Suppressor macrophage treated with lipopolysaccharide for 4 hours (primary cell): ENCODE measurements around the gene PLEKHM1.
"Not testable (repeated sequence)": the region's sequence is repeated elsewhere in the genome, so short reads cannot be mapped to it uniquely, and the experiment has no call there.

Source experiments
- DNase-seq: peaks from one replicate; pipeline ENCODE4 v3.0.0-alpha.2; 2020

Gene PLEKHM1

GRCh38 chr17:45460422-45460821, 30.1 kb downstream of the PLEKHM1 start:
- not testable (repeated sequence) for DNase-seq

GRCh38 chr17:45454341-45454740, 36.2 kb downstream of the PLEKHM1 start:
- not testable (repeated sequence) for DNase-seq

GRCh38 chr17:45453731-45454130, 36.8 kb downstream of the PLEKHM1 start:
- DNase-seq: not testable (repeated sequence)

- DNase-seq: not testable (repeated sequence)
These were observed 37.3 kb downstream of the PLEKHM1 start for GRCh38 chr17:45453225-45453534.

- DNase-seq: not testable (repeated sequence)
These were observed 37.9 kb downstream of the PLEKHM1 start for GRCh38 chr17:45452329-45453224.

DNA sequence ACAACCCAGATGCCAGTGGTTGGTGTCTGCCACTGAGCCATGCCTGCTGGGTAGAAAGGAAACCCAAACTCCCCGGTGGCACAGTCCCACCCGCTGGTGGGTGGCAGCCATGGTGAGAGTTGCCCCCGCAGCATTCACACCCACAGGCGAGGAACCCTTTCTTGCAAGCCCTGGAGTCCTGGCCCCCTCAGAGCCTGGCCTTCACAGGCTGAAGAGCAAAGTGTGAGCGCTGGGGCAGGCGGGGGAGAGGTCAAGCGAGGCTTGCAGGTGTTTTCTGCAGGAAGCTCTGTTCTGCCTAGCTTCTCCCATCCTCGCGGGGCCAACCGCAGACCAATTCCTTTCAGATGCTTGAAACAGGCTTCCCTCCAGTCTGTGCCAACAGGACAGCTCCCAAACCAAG, 38.9 kb downstream of the PLEKHM1 start:
- not testable (repeated sequence) for DNase-seq

DNA sequence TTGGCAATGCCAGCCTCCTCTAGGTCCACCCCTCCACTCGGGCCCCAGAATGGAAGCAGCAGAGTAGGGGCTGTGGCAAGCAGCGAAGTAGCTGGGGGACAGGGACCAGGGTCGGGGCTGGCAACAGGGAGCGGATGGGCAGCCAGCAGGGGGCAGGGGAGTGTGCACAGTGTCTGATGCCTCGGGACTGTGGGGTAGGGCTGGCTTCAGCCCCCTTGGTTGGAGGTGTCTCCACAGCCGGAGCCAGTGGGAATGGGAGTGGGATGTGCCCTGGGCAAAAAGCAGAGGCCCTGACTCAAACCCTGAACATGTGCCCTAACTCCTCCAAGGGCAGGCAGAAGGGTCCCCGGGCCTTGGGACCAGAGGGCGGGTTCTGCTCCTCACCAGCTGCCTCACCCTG, 39.4 kb downstream of the PLEKHM1 start:
- no peak for DNase-seq

- DNase-seq: not testable (repeated sequence)
These were observed 40.7 kb downstream of the PLEKHM1 start for GRCh38 chr17:45449708-45450329.

DNA sequence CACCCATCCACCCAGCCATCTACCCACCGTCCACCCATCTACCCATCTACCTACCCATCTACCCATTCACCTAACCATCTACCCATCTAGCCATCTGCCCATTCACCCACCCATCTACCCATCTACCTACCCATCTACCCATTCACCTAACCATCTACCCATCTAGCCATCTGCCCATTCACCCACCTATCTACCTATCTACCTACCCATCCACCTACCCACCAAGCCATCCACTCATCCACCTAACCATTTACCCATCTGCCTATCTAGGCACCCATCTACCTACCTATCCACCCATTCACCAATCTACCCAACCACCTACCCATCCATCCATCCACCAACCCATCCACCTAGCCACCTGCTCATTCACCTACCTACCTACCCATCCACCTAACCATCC, 41.3 kb downstream of the PLEKHM1 start:
- not testable (repeated sequence) for DNase-seq

DNA sequence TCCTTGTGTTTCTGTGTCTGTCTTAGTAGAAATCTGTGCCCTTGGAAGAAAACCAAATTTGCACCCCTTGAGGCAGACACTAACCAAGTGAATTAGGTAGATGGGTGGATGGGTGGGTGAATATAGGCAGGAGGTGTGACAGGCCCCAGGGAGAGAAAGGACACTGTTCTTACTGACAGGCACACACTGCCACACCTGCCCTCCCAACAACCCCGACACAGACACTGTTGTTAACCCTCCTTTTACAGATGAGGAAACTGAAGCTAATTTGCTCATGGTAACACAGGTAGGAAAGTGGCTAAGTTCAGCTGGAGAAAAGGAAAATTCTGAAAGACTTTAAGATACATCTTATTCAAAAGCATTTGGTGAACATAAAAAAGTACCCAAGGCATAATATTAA, 42.0 kb downstream of the PLEKHM1 start:
- DNase-seq: not testable (repeated sequence)

DNA sequence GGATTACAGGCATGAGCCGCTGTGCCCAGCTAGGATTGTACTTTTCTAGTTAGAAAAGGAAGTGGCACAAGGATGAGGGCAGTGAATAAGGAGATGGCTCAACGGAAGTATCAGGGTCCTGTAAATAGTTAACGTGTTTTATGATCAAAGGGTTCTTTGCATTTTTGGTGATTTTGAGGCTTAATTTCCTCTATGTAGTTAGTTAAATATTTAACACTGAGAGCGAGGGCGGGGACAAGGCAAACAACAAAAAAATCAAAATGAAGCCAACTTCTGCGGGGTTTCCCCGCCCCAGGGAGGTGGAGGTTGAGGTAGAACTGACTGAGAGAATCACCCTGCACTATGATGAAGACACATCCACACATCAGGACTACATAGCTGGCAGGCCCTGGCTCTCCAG, 42.5 kb downstream of the PLEKHM1 start:
- DNase-seq: not testable (repeated sequence)

- not testable (repeated sequence) for DNase-seq
These were observed 42.9 kb downstream of the PLEKHM1 start for GRCh38 chr17:45447650-45448049.

- DNase-seq: not testable (repeated sequence)
These were observed 43.5 kb downstream of the PLEKHM1 start for GRCh38 chr17:45446872-45447625.

DNA sequence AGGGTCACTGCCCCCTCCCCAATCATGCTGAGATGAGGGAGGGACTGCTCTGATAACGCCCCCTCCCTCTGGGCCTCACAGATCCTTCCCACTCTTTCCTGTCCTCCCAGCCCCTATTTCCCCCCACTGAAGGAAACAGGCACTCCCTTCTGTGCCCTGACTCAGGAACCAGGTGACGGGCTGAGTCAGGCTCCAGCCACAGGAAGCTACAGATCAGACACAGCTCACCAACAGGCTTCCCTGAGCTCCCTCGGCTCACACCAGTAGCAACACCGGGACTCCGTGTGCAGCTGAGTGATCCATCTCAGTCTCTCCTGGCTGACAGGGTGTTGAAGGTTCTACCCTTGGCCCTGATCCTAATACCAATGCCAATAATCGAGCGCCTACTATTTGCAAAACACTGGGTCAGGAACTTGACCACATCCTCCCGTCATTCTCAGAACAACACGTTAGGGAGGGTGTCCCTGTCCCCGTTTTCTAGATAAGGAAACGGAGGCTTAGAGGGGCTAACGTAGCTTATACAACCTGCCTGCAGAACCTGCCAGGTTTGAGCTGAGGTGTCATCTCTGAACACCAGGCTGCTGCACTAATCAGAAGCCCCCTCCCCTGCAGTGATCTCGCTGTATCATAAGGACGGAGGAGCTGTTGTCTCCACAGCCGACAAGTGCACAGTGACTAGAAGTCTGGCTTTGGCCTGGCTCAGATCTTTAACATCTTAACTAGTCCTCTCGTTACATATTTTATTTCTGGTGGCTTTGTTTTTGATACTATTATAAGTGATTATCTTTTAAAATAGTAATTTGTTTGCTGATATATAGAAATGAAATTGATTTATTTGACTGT, 44.4 kb downstream of the PLEKHM1 start:
- DNase-seq: peak; percentile 40

GRCh38 chr17:45444856-45445820, 45.4 kb downstream of the PLEKHM1 start:
- not testable (repeated sequence) for DNase-seq

DNA sequence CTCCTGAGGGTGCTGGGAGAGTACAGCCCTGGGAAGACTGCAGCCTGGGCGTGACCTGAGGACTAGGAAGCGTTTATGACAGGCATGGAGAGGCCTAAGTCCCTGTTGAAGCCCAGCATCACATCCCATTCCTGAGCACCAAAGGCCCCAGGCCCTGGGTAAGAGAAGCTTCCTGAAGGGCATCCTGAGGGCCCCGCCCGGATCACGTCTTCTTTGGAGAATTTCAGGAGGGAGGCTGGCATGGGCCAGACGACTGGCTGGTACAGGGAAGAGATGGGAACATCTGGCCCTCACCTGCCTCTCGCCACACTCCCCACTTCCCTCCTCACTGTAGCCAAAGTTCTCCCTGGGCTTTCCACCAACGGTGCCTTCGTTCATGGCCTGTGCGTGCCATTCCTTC, 46.2 kb downstream of the PLEKHM1 start:
- DNase-seq: not testable (repeated sequence)

- not testable (repeated sequence) for DNase-seq
These were observed 46.9 kb downstream of the PLEKHM1 start for GRCh38 chr17:45443371-45444260.

DNA sequence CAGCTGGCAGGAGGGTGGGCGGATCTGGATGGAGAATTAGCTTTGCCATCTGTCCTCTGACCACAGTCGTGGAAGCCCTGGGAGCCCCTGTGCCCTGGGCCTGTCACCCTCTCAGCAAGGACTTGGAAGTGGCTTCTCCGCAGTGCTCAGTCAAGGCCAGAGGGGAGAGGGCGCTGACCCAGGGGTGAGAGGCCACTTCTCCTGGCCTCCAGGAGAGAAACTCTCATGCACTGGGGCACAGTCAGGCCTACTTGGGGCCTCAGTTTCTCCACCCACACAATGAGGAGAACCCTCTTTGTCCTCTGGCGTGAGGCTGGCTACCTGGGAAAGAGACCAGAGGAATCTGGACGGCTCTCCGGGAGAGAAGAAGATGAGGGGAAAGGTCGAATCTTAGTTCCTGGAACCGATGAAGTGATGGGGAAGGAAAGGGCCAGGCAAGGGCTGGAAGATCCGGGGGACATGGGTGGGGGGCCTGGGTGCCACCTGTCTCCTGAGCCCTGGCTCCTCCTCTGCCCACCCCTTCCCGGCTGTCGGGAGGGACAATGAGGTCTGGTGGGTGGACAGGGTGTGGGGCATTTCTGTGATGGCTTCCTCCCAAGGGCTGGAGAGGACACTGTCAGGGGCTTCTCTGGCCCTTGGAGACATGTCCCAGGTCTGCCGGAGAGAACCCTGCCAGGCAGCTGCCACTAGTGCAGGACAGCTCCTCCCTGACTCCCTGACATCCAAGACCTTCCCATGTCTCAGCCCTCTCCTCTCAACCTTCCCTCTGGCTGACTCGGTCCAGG, 48.8 kb downstream of the PLEKHM1 start:
- no peak for DNase-seq

DNA sequence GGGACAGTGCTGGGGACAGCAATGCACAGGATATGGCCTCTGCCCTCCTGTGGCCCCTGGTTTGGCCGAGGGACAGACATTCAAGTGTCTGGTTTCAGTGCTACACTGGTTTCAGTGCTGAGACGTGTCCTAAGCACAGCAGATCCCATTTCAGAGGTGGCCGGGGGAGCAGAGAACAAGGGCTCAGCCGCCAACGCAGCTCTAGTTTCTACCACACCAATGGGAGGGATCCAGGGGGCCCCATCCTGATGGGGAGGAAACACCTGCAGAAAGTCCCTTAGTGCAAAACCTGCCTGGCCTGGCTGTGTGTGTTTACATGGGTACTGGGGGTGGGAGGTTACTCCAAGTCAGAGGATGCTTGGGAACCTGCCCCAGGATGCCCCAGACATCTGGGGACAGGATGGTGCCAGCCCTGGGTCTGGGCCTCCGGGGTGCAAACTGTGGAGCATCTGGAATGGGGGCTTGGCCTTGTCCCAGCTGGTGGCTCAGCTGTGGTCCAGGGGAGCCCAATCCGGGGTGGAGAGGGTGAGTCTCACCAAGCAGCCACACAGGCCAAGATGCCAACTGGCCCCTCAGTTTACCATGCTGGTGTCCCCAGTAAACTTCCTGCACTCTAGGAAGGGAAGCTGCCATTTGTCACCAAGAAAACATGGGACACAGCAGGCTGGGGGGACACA, 49.5 kb downstream of the PLEKHM1 start:
- not testable (repeated sequence) for DNase-seq
